K562 (cell line): Measurements from ENCODE around the gene SALL2. TPM values are rescaled to one million over a fixed set of nuclear protein-coding genes. Genes with fewer than 3 reads are reported as not detected.

Source experiments
- BDP1 ChIP-seq: IDR thresholded peaks from 3 replicates; pipeline ENCODE4 v1.6.1; 2011; ENCODE audit not compliant: insufficient read length, insufficient read depth
- CBFA2T2 ChIP-seq: fragments of 450-650 bp; conservative IDR thresholded peaks from 2 replicates; pipeline ENCODE4 v1.6.1; 2017; ENCODE audit warnings: mild to moderate bottlenecking
- FOXK1 ChIP-seq: sonication (generic); formaldehyde crosslinking; IDR thresholded peaks from 2 replicates; pipeline ENCODE4 v1.8.0; 2022; ENCODE audit warnings: missing genetic modification reagents, mild to moderate bottlenecking, borderline replicate concordance
- GATA2 ChIP-seq: sonication (generic); formaldehyde crosslinking; IDR thresholded peaks from 2 replicates; pipeline ENCODE4 v1.4.0; 2020; ENCODE audit warnings: mild to moderate bottlenecking, missing genetic modification reagents
- PHF8 ChIP-seq: fragments of 200-600 bp; sonication (generic); IDR thresholded peaks from 2 replicates; pipeline ENCODE4 v1.6.1; 2012; ENCODE audit warnings: mixed run types, mild to moderate bottlenecking, inconsistent platforms, low read length, moderate library complexity, borderline replicate concordance
- PYGO2 ChIP-seq: fragments of 450-650 bp; IDR thresholded peaks from 2 replicates; pipeline ENCODE4 v1.6.1; 2016; ENCODE audit warnings: mild to moderate bottlenecking, missing genetic modification characterization, moderate library complexity, missing compliant biosample characterization
- RAD21 ChIP-seq, 2 experiments: fragments of 250-450 bp in 1 of 2; fragments of 450-650 bp in 1 of 2; sonication (Bioruptor Pico) in 1 of 2; formaldehyde crosslinking in 1 of 2; IDR thresholded peaks in 1 of 2; conservative IDR thresholded peaks in 1 of 2; 2 replicates each; pipeline versions ENCODE4 v1.4.0 to v1.8.0; 2020 to 2022; ENCODE audit warnings: mild to moderate bottlenecking in 2 of 2, moderate library complexity in 1 of 2
- RBM25 ChIP-seq: fragments of 200-400 bp; formaldehyde crosslinking; IDR thresholded peaks from 2 replicates; pipeline ENCODE4 v1.6.1; 2018; ENCODE audit warnings: low read length, low read depth, moderate library complexity; ENCODE audit not compliant: severe bottlenecking
- ZC3H8 ChIP-seq: fragments of 450-650 bp; IDR thresholded peaks from 2 replicates; pipeline ENCODE4 v1.6.1; 2017
- ZNF586 ChIP-seq: fragments of 450-650 bp; formaldehyde crosslinking; conservative IDR thresholded peaks from 2 replicates; pipeline ENCODE4 v1.4.0; 2020; ENCODE audit warnings: mild to moderate bottlenecking, moderate library complexity
- polyA plus RNA-seq, 8 experiments: library from polyadenylated mRNA; depleted of rRNA in 4 of 8; stranded (reverse) in 5 of 8; unstranded in 3 of 8; fragments of >200 nt; fragmentation: Nextera tagmentation in 2 of 8; fragmentation: Illumina TruSeq in 1 of 8; extraction: Ambion mirVana in 2 of 8; extraction: Trizol in 1 of 8; gene quantifications; 2 replicates each; pipeline versions ENCODE4 v1.2.1 to v1.2.3, GENCODE V29; 2011 to 2014; ENCODE audit warnings: inconsistent platforms in 1 of 8, missing spikeins in 1 of 8
- total RNA-seq, 7 experiments: library from RNA; depleted of rRNA in 6 of 7; stranded (reverse); fragments of >200 nt in 6 of 7; fragmentation: Illumina TruSeq in 2 of 7; extraction: Trizol in 2 of 7; gene quantifications; 2 replicates each; pipeline versions ENCODE4 v1.2.1 to v1.2.3, GENCODE V29; 2011 to 2021; ENCODE audit warnings: low replicate concordance in 1 of 7
- TF ChIP-seq, protein P1 (sequence below): fragments of 450-650 bp; IDR thresholded peaks from 2 replicates; pipeline ENCODE4 v1.6.1; 2016; ENCODE audit warnings: mild to moderate bottlenecking
- TF ChIP-seq, protein P2 (sequence below): IDR thresholded peaks from 3 replicates; pipeline ENCODE4 v1.6.1; 2011; ENCODE audit warnings: borderline replicate concordance, mild to moderate bottlenecking, moderate library complexity; ENCODE audit not compliant: insufficient read length; ENCODE audit errors: extremely low read depth
- TF ChIP-seq, protein P3 (sequence below): fragments of 250-450 bp; sonication (Bioruptor Pico); IDR thresholded peaks from 2 replicates; pipeline ENCODE4 v1.4.0; 2020; ENCODE audit warnings: mild to moderate bottlenecking, moderate library complexity, borderline replicate concordance
- TF ChIP-seq, protein P4 (sequence below), 2 experiments: fragments of 150-350 bp in 1 of 2; IDR thresholded peaks; 2 replicates each; pipeline ENCODE4 v1.6.1; 2012 to 2016; ENCODE audit warnings: low read depth in 2 of 2, low read length in 2 of 2, mild to moderate bottlenecking in 1 of 2, moderate library complexity in 1 of 2

SALL2 gene
- total and polyA plus RNA-seq, 9 of the 15 experiments (the other 6 are each of a cell fraction or from before 2014, with no cell fraction given) = 6.6 to 30.4 (median 12.9) TPM

DNA sequence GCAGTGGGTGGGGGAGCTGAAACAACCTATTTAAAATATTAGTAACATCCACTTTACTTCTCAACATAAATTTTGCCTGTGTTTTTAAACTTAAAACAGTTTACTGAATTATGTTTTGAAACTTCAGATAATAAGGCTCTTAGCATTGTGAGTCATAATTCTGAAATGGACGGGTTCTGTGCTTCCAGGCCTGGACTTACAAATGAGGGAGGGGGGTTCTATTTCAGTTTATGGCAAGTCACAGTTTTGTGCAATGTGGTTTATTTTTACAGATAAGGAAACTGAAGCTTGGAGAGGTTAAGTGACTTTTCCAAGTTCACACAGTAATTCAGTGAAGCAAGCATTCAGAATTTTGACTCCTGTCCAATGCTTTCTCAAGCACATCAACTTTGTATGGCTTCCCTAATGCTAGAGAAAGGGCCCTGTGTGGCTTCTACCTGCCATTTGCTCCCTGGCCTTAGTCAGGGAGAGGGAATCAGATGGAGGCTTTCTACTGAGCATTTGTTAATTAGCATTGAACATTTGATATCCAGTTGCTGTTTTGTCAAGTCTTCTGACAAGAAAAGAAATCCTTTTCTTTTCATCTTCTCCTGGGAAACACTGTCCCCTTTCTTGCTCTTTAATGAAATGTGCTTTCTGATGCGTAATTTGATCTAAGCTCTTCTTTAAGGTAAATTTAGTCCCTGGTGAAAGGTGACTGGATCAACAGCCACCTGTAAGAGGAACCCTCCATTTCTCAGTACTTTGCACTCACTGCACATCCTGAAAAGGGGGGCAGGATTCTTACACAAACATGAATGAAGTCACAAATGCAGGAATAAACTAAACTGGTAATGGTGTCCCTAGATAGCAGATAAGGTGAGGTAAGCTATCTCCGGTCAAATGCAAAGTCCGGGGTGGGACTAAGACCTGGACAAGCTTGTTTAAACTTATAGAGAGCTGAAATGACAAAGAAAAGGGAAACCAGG, 2.5 kb upstream of the SALL2 start (continued):
- TF ChIP-seq FOXK1 (no peak), BDP1 (no peak), ZNF586 (CRISPR knock-in tag) (no peak), PHF8 (no peak), RBM25 (peak; percentile 15), RAD21 (CRISPR knock-in tag; conservative IDR thresholded peaks at IDR 0.05 in 1 of 2, IDR thresholded peaks at IDR 0.05 in 1 of 2) (no peak), ZC3H8 (no peak), PYGO2 (tag) (no peak), CBFA2T2 (no peak), GATA2 (CRISPR knock-in tag) (peak; percentile 66)
- TF ChIP-seq, protein P1, sequence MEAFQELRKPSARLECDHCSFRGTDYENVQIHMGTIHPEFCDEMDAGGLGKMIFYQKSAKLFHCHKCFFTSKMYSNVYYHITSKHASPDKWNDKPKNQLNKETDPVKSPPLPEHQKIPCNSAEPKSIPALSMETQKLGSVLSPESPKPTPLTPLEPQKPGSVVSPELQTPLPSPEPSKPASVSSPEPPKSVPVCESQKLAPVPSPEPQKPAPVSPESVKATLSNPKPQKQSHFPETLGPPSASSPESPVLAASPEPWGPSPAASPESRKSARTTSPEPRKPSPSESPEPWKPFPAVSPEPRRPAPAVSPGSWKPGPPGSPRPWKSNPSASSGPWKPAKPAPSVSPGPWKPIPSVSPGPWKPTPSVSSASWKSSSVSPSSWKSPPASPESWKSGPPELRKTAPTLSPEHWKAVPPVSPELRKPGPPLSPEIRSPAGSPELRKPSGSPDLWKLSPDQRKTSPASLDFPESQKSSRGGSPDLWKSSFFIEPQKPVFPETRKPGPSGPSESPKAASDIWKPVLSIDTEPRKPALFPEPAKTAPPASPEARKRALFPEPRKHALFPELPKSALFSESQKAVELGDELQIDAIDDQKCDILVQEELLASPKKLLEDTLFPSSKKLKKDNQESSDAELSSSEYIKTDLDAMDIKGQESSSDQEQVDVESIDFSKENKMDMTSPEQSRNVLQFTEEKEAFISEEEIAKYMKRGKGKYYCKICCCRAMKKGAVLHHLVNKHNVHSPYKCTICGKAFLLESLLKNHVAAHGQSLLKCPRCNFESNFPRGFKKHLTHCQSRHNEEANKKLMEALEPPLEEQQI = no peak
- TF ChIP-seq, protein P2, sequence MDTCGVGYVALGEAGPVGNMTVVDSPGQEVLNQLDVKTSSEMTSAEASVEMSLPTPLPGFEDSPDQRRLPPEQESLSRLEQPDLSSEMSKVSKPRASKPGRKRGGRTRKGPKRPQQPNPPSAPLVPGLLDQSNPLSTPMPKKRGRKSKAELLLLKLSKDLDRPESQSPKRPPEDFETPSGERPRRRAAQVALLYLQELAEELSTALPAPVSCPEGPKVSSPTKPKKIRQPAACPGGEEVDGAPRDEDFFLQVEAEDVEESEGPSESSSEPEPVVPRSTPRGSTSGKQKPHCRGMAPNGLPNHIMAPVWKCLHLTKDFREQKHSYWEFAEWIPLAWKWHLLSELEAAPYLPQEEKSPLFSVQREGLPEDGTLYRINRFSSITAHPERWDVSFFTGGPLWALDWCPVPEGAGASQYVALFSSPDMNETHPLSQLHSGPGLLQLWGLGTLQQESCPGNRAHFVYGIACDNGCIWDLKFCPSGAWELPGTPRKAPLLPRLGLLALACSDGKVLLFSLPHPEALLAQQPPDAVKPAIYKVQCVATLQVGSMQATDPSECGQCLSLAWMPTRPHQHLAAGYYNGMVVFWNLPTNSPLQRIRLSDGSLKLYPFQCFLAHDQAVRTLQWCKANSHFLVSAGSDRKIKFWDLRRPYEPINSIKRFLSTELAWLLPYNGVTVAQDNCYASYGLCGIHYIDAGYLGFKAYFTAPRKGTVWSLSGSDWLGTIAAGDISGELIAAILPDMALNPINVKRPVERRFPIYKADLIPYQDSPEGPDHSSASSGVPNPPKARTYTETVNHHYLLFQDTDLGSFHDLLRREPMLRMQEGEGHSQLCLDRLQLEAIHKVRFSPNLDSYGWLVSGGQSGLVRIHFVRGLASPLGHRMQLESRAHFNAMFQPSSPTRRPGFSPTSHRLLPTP = no peak
- TF ChIP-seq, protein P3, sequence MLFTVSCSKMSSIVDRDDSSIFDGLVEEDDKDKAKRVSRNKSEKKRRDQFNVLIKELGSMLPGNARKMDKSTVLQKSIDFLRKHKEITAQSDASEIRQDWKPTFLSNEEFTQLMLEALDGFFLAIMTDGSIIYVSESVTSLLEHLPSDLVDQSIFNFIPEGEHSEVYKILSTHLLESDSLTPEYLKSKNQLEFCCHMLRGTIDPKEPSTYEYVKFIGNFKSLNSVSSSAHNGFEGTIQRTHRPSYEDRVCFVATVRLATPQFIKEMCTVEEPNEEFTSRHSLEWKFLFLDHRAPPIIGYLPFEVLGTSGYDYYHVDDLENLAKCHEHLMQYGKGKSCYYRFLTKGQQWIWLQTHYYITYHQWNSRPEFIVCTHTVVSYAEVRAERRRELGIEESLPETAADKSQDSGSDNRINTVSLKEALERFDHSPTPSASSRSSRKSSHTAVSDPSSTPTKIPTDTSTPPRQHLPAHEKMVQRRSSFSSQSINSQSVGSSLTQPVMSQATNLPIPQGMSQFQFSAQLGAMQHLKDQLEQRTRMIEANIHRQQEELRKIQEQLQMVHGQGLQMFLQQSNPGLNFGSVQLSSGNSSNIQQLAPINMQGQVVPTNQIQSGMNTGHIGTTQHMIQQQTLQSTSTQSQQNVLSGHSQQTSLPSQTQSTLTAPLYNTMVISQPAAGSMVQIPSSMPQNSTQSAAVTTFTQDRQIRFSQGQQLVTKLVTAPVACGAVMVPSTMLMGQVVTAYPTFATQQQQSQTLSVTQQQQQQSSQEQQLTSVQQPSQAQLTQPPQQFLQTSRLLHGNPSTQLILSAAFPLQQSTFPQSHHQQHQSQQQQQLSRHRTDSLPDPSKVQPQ (CRISPR knock-in tag) = no peak
- TF ChIP-seq, protein P4, sequence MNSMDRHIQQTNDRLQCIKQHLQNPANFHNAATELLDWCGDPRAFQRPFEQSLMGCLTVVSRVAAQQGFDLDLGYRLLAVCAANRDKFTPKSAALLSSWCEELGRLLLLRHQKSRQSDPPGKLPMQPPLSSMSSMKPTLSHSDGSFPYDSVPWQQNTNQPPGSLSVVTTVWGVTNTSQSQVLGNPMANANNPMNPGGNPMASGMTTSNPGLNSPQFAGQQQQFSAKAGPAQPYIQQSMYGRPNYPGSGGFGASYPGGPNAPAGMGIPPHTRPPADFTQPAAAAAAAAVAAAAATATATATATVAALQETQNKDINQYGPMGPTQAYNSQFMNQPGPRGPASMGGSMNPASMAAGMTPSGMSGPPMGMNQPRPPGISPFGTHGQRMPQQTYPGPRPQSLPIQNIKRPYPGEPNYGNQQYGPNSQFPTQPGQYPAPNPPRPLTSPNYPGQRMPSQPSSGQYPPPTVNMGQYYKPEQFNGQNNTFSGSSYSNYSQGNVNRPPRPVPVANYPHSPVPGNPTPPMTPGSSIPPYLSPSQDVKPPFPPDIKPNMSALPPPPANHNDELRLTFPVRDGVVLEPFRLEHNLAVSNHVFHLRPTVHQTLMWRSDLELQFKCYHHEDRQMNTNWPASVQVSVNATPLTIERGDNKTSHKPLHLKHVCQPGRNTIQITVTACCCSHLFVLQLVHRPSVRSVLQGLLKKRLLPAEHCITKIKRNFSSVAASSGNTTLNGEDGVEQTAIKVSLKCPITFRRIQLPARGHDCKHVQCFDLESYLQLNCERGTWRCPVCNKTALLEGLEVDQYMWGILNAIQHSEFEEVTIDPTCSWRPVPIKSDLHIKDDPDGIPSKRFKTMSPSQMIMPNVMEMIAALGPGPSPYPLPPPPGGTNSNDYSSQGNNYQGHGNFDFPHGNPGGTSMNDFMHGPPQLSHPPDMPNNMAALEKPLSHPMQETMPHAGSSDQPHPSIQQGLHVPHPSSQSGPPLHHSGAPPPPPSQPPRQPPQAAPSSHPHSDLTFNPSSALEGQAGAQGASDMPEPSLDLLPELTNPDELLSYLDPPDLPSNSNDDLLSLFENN (IDR thresholded peaks at IDR 0.05; ENCODE audit: low read depth in 2 of 2, low read length in 2 of 2) = no peak
